C1 segment of cervical spinal cord (tissue), 14 donors: ENCODE data around the gene CHCHD6.

Source experiments
- DNase-seq, 14 donors: peaks; one replicate each; lab custom pipeline; 2025; lab: John Stamatoyannopoulos, UW

CHCHD6 gene, protein sequence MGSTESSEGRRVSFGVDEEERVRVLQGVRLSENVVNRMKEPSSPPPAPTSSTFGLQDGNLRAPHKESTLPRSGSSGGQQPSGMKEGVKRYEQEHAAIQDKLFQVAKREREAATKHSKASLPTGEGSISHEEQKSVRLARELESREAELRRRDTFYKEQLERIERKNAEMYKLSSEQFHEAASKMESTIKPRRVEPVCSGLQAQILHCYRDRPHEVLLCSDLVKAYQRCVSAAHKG

DNA sequence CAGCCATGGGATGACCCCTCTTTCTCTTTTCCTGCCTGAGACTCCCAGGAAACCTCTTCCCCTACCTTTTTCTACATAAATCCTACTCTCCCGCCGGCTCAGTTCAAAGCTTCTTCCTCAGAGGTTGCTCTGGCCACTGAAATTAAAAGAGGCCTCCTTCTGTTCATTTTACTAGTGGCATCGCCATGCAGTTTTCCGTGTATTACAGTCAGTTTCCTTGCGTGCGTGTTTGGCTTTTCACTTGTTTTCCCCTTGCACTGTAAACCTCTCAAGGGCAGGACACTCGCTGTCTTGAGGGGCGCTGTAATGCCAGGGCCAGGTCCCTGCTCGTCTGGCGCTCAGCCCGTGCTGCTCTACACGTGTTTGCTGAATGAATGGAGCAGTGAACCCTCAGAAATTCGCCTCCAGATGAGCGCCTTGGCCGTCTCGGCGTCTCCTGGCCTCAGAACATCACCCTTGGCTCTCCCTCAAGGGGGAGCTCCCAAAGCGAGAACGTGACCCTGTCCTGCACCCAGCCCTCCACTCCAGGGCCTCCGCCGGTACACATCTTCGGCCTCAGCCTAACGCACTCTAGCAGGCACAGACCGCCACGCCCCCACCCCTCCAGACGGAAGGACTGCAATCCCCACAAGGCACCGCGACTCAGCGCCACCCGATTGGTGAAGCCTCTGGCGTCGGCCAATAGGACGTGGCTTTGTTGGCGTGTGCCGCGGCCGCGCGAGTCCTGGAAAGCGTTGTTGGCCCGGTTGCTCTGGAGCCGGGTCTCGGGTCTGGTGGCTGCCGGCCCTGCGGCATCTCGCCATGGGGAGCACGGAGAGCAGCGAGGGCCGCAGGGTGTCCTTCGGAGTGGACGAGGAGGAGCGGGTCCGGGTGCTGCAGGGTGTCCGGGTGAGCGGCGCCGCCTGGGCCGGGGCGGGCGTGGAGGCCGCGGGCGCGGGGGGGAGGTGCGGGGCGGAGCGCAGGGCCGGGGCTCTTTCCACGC lies at the start of gene CHCHD6:
CHCHD6 (plus strand) TSS at position 729 of the 982 bp plus-strand sequence; CDS start at position 802, 73 bp downstream.
- peak; percentile 72 to 95 (median 89) for DNase-seq

DNA sequence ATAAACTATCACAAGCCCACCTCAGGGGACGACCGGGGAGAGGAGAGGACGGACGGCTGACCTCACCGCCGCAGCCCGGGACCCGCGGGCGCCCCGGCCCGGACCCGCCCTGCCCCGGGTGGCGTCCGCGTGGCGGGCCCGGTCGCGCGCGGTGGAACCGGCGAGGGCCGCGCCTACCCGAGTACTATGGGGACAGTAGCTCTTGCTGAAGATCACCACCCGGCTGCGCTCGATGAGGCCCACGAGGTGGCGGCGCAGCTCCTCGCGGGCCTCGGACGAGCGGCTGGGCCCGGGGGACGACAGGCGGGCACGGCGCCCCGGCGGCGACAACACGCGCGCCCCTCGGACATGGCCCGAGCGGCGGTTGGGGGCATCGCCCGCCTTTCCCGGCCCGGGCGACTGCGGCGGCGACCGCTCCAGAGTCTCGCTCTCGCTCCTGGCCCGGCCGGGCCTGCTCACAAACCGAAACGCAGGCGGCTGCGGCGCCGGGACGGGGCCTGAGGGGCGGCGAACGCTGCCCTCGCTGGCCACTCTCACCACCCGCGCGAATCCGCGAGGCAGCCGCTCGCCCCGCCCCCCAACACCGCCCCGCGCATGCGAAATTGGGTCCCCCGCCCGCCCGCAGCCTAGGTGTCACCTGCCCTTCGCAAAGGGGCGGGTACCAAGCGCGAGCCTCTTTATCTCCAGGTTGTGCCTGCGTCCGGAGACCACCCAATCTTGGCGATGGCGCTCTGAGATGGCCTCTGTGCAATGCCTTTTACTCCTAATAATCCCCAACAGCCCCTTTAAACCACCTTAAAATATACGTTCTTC lies 49.3 kb upstream of the CHCHD6 start, which contains the start of gene TXNRD3:
TXNRD3 (minus strand) TSS at position 554 of the 813 bp plus-strand sequence.
- DNase-seq: peak in 13 of 14 donors; percentile 15 to 81 (median 66)

DNA sequence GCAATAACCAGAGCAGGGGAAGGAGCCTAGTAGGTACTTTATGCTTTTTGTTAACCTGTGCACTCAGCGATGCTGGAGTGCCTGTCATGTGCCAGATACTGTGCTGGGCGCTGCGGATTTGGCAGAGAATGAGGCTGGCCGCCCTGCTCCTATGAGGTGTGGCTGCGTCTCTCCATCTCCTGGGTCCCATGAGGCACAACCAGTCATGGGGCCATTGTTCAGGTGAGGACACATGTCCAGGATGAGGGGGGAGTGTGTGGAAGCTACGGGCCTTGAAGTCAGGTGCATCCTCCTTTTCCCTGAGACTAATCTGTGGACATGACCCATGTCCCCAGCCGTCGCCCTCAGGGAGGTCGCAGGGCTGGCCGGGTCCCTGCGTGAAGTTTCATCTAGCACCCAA lies 48.2 kb upstream of the CHCHD6 start:
- no peak for DNase-seq

DNA sequence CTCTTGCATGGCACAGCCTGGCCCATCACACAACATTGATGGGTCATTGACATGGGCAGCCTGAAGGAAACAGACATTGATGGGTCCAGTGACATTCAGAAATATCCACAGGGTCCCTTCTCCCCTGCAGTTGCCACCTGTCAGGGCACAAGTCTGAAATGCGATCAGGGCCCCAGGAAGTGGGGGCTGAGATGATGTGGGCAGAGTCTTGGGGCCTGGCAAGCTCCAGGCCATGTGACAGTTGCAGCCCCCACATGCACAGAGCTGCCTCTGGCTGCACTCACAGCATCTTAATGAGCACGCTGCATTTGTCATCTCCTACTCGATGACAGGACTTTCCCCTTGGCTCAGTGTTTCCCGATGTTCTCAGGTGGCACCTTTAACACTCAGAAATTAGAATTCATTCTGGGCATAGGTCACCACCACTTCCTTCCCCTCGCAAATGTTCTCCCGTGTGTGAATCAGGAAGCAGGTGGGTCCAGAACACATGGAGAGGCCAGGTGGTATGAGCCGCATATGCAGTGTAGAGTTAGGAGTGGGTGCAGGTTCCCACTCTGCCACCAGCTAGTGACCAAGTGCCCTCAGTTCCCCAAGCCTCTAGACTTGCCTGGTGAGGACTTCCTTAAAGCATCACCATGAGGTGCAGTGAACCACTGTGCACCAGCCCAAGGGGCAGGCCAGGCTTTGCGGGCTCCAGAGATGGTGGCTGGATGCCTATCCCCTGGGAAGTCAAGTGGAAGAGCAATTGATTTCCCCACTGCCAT lies 47.5 kb upstream of the CHCHD6 start:
- no peak for DNase-seq

DNA sequence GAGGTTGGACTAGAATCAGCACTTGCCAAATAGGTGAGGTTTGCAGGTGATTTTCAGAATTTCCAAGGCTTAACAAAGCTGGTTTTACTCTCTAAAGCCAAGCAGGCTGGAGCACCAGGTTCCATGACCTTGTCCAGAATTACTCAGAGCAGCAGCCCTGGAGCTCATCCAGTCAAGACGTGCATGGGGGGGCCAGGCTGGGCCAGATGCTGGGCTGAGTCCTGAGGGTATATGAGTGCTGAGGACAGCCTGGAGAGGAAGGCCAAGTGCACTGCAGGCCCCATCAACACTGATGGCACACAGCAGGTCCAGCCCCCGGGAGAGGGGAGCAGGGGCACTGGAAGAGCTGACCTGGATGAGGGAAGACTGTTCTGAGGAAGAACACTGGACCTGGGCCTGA lies 46.1 kb upstream of the CHCHD6 start:
- DNase-seq: no peak

DNA sequence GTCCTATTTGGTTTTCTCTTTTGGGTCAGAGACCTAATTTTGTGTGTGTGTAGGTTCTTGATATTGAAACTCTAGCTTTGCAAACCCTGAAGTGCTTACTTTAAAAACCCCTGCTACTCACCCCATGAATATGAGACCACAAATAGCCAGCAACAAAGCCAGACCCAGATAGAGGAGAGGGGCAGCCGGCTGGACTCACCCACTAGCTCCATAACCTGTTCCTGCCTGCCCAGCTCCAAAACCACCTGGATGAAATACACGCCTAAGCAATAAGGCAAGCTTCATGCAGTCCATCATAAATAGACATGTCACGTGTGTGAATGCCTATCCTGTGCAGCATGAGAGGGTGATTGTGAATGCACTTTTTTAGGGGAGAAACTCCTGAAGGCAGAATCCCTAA lies 45.5 kb upstream of the CHCHD6 start:
- DNase-seq: no peak

DNA sequence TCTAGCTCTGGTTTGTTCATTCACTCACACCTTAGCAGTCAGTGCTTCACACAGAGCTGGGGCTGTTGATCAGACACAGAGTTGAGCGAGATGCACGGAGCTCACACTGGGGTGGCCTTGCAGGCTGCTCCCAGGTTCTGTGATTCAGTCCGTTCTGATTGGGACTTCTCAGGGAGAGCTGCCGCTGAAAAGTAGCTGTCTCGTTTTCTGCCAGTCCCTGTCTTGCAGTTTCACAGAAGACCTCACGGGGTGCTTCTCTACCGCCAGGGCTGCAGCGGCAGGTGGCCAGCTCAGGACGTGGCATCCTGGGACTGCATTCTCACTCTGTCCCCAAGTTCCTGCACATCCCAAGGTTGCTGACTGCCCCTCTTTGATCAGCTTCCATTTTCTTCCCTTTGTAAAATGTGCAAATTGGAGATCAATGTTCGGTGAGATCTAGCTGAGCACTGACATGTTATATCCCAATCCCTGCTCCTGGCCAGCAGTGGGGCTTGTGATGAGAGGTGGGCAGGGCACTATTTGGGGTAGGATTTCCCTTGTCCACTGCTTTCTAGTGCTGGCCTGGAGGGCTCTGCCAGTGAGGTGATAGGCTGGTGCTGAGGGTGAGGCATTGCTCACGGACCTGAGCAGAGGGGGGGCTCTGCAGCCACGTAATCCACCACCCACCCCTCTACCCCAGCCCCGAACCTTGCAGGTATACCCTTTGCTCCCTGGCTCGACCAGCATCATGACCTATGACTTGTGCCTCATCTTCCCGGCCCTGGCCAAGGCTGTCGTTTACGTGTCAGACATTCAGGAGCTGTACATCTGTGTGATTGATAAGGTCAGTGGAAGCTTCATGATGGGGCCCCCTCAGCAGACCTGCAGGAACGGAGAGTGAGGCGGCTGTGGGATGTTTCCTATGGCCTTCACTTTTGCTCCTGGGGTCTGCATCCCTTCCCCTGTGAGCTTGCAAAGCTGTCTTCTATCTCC lies 43.8 kb upstream of the CHCHD6 start:
- no peak for DNase-seq

DNA sequence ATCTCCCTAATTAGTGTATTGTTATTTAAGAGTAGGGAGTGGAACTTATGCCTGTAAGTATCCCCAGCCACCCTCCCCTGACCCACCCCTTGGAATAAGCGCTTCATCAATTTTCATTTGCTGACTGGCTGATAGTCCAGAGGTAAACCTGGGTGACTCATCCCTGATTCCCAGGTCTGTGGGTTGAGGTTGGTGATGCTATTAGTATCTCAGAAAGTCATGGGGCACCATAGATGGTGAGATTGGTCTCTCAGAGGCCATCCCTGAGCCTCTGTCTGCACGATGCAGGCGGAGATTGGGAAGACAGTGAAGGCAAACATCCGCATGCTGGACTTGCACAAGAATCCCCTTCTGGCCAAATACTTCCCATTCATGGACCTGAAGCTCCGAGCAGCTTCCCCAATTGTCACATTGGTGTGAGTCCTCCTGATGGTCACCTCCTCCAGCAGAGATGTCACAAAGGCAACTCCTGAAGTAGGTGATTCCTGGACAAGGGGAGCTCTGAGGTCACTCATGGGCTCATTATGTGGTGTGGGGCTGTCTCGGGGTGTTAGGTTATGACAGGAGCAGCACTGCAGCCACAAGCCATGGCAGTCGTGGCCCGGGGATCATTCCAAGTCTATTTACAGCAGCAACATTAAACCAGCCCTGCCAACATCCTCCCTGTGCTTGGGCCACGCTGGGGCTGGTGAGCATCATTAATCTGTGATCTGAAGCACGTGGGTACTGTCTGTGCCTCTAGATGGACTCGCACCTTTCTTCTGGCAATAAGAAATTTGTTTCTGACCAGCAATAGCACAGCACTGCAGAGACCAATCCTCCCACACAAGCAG lies 42.3 kb upstream of the CHCHD6 start:
- no peak for DNase-seq

DNA sequence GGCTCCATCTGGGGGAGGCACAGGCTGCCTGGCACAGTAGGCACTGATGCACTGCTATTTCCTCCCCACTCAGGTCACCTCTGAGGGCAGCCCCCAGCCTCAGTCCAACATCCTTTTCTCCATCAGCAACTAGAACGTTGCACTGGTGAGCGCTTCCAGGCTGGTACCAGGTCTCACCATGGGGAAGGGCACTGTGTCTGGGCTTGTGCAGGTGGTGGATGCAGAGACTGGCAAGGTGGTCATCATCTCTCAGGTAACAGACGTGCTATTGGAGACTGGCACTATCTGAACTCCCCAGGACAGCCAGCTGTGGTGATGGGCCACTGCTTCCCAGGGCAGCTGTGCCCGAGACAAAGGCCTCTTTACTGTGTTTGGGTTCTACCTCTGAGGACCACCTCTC lies 40.8 kb upstream of the CHCHD6 start:
- no peak for DNase-seq

DNA sequence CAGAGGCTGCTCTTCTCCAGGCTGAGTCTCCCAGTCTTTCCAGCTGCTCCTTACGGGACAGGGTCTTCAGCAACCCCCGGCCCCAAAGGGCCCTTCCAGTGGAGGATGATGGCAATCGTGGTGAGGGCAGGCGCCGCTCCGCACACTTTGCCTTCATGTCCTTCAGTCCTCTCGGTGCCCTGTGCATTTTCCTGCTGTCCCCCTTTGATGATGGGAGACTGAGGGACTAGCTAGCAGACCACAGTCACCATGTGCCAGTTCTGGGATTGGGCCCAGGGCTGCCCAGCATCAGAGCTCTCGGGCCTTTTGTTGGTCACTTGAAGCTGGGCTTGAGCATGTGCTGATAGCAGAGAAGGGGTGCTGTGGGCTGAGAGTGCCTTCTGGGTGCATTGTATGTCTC lies 40.3 kb upstream of the CHCHD6 start:
- DNase-seq: no peak

DNA sequence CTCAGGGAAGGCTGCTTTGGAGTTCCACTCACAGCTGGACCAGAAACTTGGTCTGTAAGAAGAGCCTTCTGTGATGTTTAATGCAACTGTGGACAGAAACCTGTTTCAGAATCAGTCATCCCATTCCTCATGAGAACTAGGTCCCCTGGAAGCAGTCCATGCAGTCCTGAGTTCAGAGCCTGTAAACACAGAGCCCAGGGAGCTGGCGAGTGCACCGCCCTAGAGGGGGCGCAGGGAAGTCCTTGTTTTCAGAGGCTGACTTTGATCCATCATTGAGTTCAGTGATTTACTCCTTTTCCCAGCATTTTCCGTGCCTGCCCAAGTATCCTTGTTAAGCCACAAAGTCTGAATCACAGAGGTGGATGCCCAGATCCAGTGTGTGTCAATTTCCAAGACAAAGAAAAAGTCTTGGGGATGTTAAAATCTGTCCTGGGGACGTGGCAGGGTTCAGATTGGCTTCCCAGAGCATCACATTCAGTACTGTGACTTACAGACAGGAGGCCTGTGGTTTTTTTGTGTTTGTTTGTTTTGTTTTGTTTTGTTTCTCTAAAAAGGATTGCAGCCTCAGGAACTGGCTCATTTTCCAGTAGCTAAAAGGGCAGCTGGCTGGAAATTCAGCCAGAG lies 39.3 kb upstream of the CHCHD6 start:
- peak in 3 of 14 donors; percentile 8 to 72 (median 33) for DNase-seq

DNA sequence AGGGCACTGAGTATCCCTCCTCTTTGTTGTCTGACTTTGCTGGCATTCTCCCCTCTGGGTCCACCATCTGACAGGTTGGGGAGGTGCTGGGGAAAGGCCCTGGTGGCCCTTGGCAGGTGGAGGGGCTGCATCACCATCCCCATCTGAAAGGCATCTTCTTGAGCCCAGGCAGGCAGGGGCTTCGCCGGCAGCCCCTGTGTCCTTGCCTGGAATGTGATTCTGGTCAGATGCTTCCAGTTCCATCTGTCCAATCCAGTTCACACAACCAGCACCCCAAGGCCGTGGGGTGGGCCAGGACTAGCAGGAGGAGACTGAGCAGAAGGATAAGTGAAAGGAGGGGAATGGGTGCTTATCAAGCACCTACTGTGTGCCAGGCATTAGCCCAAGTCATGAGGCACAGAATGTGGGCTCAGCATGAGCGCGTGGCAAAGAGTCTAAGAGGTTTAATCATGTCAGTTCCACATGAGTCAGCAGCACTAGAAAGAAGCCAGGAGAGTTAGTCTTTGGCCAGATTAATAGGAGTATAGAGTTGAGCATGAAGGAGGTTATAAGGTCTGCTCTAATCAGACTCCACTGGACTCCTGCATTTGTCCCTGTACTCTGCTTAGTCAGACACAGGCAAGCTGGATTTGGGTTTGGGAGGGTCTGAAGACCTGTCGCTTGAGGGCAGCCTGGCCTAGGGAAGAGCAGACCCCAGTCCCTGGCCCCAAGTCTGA lies 38.7 kb upstream of the CHCHD6 start:
- no peak for DNase-seq

DNA sequence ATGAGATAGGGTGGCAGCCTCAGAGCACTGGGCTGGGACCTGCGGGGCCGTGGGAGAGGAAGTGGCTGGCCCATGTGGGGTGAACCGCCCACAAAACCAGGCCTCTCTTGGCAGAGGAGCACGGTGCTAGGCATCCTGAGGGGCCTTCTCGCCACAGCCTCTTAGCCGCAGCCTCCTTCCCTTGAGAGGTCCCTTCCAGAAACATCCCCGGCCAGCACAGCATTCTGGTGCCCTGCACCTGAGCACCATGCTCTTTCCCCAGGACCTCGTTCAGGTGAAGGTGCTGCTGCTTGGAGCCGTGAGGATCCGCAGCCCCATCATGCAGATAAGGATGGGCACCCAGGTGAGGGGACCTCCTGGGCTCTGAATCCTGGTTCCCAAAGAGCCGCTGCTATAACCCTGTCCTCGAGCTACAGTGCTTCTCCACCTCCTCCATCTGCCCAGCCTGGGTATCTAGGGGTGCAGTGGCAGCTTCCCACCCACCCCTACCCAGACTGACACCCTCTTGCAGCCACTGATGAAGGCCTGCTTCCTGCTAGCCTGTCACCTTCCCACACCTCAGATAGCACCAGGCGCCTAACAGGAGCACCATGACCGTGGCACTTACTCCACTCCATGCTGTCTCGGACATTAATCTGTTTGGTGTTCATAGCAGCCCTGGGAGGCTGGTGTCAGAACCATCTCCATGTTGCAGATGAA lies 37.9 kb upstream of the CHCHD6 start:
- DNase-seq: no peak

DNA sequence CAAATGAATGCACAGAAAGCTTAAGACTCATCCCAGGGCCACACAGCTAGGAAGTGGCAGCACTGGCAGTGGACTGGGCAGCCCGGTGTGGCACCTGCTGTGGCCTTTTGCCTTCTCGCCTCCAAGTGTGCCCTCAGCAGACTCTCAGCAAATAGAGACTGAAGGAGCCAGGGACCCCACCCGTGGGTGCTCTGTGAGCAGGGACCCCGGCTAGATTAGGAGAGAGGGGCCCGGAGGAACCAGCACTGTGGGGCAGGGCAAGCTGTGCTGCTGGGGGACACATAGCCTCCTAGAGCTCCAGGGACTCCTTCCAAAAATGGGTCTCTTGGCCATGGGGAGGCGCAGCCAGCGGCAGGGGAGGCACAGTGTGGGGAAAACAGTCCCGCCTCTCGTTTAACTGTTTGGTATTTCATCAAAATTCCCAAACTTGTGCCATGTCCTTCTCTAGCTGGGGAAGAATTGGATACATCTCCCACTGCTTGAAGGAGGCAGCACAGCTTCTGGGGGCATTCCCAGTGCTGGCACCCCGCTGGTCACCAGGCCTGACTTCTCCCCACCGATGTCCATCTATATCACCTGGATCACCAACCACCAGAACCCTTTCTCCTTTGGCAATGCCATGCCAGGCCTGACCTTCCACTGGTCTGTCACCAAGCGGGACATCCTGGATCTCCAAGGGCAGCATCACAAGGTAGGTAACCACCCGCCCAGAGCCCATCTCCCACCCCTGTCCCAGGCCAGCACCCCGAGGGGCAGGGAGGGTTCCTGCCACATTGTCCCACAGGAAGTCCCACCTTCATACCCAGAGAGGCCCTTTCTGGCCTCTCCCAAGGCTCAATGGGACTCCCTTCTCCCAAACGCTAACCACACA lies 37.1 kb upstream of the CHCHD6 start:
- DNase-seq: no peak

DNA sequence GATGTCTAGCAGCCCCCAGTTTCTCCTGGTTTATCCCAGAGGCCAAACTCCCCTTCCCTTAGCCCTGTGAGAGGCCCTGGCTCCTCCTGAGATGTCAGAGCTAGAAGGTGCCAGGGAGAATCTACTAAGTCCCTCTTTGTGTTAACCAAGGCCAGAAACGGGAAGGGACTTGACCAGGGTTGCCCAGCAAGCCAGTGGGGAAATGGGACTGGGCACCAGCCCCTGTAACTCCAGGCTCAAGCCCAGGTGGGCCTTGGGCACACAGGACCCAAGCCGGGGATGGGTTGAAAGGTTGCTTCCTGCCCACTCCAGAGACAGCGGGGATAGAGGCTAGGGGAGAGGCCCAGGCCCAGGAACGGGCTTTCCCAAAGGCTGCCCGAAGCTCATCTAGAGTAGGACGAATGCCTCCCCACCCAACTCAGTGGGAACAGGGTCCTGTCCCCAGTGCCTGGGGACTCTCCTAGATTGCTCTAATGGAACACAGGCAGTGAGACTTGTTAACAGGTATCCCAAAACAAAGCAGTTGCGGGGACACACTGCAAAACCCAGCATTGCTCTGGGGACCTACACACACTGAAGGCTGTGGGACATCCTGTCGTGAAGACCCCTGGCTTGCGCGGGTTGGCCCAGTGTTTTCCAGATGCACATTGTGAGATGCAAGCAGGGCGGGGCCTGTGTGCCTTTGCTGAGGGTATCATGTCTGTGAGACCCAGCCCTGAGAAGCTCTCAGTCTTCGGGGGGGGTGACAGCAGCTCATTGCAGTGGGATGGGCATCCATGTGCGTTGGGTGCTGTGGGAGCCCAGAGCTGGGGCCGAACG lies 36.2 kb upstream of the CHCHD6 start:
- no peak for DNase-seq
